SK-N-SH (cell line): ENCODE measurements around the gene NUDT13. TPM values are rescaled to one million over a fixed set of nuclear protein-coding genes. Genes with fewer than 3 reads are reported as not detected.
A peak's percentile ranks its signal among the peaks of the same experiment; 100 is the strongest.

Source experiments
- CTCF ChIA-PET: fragments of 300-600, 350-600 bp; formaldehyde crosslinking; extraction: SDS; loops from one replicate; lab custom pipeline; 2021; lab: Yijun Ruan, JAX
- POLR2A ChIA-PET: fragments of 350-600 bp; sonication (Branson Sonifier 250); formaldehyde crosslinking; extraction: SDS; loops from one replicate; lab custom pipeline; 2020; ENCODE audit warnings: antibody characterized with exemption, inconsistent platforms; lab: Yijun Ruan, JAX
- DNase-seq: peaks from one replicate; pipeline ENCODE4 v3.0.0; 2012
- H2AFZ ChIP-seq: fragments of 200-600 bp; sonication (generic); 2 replicates; pipeline ENCODE4 v1.8.1; 2016; ENCODE audit warnings: antibody characterized with exemption, mild to moderate bottlenecking, low read depth
- H3F3A ChIP-seq: fragments of 200-600 bp; sonication (generic); replicated peaks from 2 replicates; pipeline ENCODE3; 2016; ENCODE audit warnings: antibody characterized with exemption, mild to moderate bottlenecking; ENCODE audit not compliant: insufficient read depth
- H3K27ac ChIP-seq, 2 experiments: fragments of 200-500 bp in 1 of 2; fragments of 200-600 bp in 1 of 2; sonication (Bioruptor generic) in 1 of 2; sonication (generic), shearing (Covaris generic) in 1 of 2; 2 replicates each; pipeline versions ENCODE4 v1.5.1 to v1.6.1; 2014 to 2016; ENCODE audit warnings: low read depth in 2 of 2, inconsistent platforms in 1 of 2, low read length in 1 of 2, mild to moderate bottlenecking in 1 of 2, mixed read lengths in 1 of 2
- H3K27me3 ChIP-seq: fragments of 200-600 bp; sonication (generic), shearing (Covaris generic); 2 replicates; pipeline ENCODE4 v1.6.1; 2016; ENCODE audit warnings: mixed run types; ENCODE audit not compliant: insufficient read depth
- H3K36me3 ChIP-seq, 2 experiments: fragments of 200-500 bp in 1 of 2; fragments of 200-600 bp in 1 of 2; sonication (Bioruptor generic) in 1 of 2; sonication (generic) in 1 of 2; replicated peaks in 1 of 2; 2 replicates each; pipeline versions ENCODE3 to v1.5.1; 2014 to 2016; ENCODE audit warnings: low read length in 1 of 2, mild to moderate bottlenecking in 1 of 2; ENCODE audit not compliant: insufficient read depth in 2 of 2, control insufficient read depth in 1 of 2
- H3K4me1 ChIP-seq, 2 experiments: fragments of 200-500 bp in 1 of 2; fragments of 200-600 bp in 1 of 2; sonication (Bioruptor generic) in 1 of 2; sonication (generic), shearing (Covaris generic) in 1 of 2; 2 replicates each; pipeline versions ENCODE4 v1.5.1 to v1.6.1; 2014 to 2016; ENCODE audit warnings: low read depth in 1 of 2, low read length in 1 of 2, mixed run types in 1 of 2; ENCODE audit not compliant: insufficient read depth in 2 of 2, control insufficient read depth in 1 of 2
- H3K4me2 ChIP-seq: fragments of 200-600 bp; sonication (generic), shearing (Covaris generic); 2 replicates; pipeline ENCODE4 v1.6.1; 2017; ENCODE audit warnings: mixed run types
- H3K4me3 ChIP-seq, 2 experiments: fragments of 200-500 bp in 1 of 2; fragments of 200-600 bp in 1 of 2; sonication (Bioruptor generic) in 1 of 2; sonication (generic), shearing (Covaris generic) in 1 of 2; 2 replicates each; pipeline versions ENCODE4 v1.5.1 to v1.8.1; 2014 to 2016; ENCODE audit warnings: low read depth in 2 of 2, inconsistent platforms in 1 of 2, low read length in 1 of 2, mild to moderate bottlenecking in 1 of 2, mixed read lengths in 1 of 2, moderate library complexity in 1 of 2
- H3K79me2 ChIP-seq: fragments of 200-600 bp; sonication (generic); 2 replicates; pipeline ENCODE4 v1.8.1; 2017; ENCODE audit warnings: mild to moderate bottlenecking; ENCODE audit not compliant: insufficient read depth
- H3K9ac ChIP-seq: fragments of 200-600 bp; sonication (generic); 2 replicates; pipeline ENCODE4 v1.6.1; 2017; ENCODE audit warnings: mixed run types
- H3K9me2 ChIP-seq: fragments of 200-600 bp; sonication (generic); 2 replicates; pipeline ENCODE4 v1.6.1; 2017; ENCODE audit warnings: mixed run types
- H3K9me3 ChIP-seq: fragments of 200-600 bp; sonication (generic); 2 replicates; pipeline ENCODE4 v1.6.1; 2017; ENCODE audit warnings: mixed run types, mild to moderate bottlenecking, moderate library complexity
- H4K20me1 ChIP-seq: fragments of 200-600 bp; sonication (generic); 2 replicates; pipeline ENCODE4 v1.6.1; 2017; ENCODE audit warnings: mild to moderate bottlenecking, mixed run types; ENCODE audit not compliant: insufficient read depth
- EP300 ChIP-seq, 2 experiments: IDR thresholded peaks; 2 replicates each; pipeline versions ENCODE4 v1.4.0 to v1.6.1; 2012; ENCODE audit warnings: borderline replicate concordance in 1 of 2, low read depth in 1 of 2, low read length in 1 of 2
- EZH2phosphoT487 ChIP-seq: fragments of 200-600 bp; sonication (generic); IDR thresholded peaks from 2 replicates; pipeline ENCODE4 v1.6.1; 2017; ENCODE audit warnings: low read depth, mixed run types, mild to moderate bottlenecking, antibody characterized with exemption, moderate library complexity, borderline replicate concordance
- FOXJ3 ChIP-seq: sonication (generic); formaldehyde crosslinking; IDR thresholded peaks from 2 replicates; pipeline ENCODE4 v1.5.1; 2020; ENCODE audit warnings: mild to moderate bottlenecking, missing genetic modification reagents
- GABPA ChIP-seq: IDR thresholded peaks from 2 replicates; pipeline ENCODE4 v1.4.0; 2012; ENCODE audit warnings: low read depth, mild to moderate bottlenecking
- MAX ChIP-seq: IDR thresholded peaks from 2 replicates; pipeline ENCODE4 v1.4.0; 2012; ENCODE audit warnings: low read depth
- MXI1 ChIP-seq: IDR thresholded peaks from 2 replicates; pipeline ENCODE4 v1.6.1; 2012; ENCODE audit warnings: mild to moderate bottlenecking, low read depth, low read length, improper control_type of control experiment
- NFIC ChIP-seq: IDR thresholded peaks from 2 replicates; pipeline ENCODE4 v1.4.0; 2012; ENCODE audit warnings: borderline replicate concordance
- PBX3 ChIP-seq: IDR thresholded peaks from 2 replicates; pipeline ENCODE4; 2012
- POLR2AphosphoS5 ChIP-seq: IDR thresholded peaks from 2 replicates; pipeline ENCODE4 v1.6.1; 2012; ENCODE audit warnings: low read depth, low read length
- RAD21 ChIP-seq: IDR thresholded peaks from 2 replicates; pipeline ENCODE4 v1.6.1; 2012; ENCODE audit warnings: mild to moderate bottlenecking, low read length
- REST ChIP-seq: IDR thresholded peaks from 2 replicates; pipeline ENCODE4 v1.6.1; 2012; ENCODE audit warnings: mild to moderate bottlenecking, low read depth, low read length, moderate library complexity
- RXRA ChIP-seq: IDR thresholded peaks from 2 replicates; pipeline ENCODE4 v1.4.0; 2012; ENCODE audit warnings: low read depth, mild to moderate bottlenecking, borderline replicate concordance
- SMC3 ChIP-seq: IDR thresholded peaks from 2 replicates; pipeline ENCODE4 v1.6.1; 2012; ENCODE audit warnings: low read depth, low read length, improper control_type of control experiment
- TAF1 ChIP-seq: IDR thresholded peaks from 2 replicates; pipeline ENCODE4 v1.6.1; 2012; ENCODE audit warnings: low read depth, mild to moderate bottlenecking, low read length, moderate library complexity, borderline replicate concordance
- TEAD4 ChIP-seq: IDR thresholded peaks from 2 replicates; pipeline ENCODE4 v1.4.0; 2012; ENCODE audit warnings: mild to moderate bottlenecking, borderline replicate concordance; ENCODE audit not compliant: insufficient read depth
- USF2 ChIP-seq: fragments of 150-350 bp; IDR thresholded peaks from 2 replicates; pipeline ENCODE4 v1.6.1; 2017; ENCODE audit warnings: antibody characterized with exemption, low read length, low read depth, borderline replicate concordance
- WGBS: methylation state at CpG from one replicate; pipeline ENCODE4 v1.1.6; 2017; ENCODE audit warnings: low lambda C conversion rate; 5-methylcytosine and 5-hydroxymethylcytosine counted together
- polyA plus RNA-seq, 3 experiments: library from polyadenylated mRNA; depleted of rRNA; stranded (reverse); fragments of >200 nt; gene quantifications; 2 replicates each; pipeline ENCODE4 v1.2.3, GENCODE V29; 2012

The NUDT13 gene
- polyA plus RNA-seq, 1 of the 3 experiments (the other 2 are of a cell fraction) = 3.4 TPM

- peak overlapping the region; percentile 84 to 87 for H3K4me3 ChIP-seq
- H2AFZ ChIP-seq = peak overlapping the region; percentile 80
- ChIA-PET CTCF (interaction anchor here (0.7 to 2.2 kb wide), 11 partner anchors 13 to 732 kb away, joined by 3 to 19 read pairs (median 3); partner anchors contain the start of gene NUDT13), POLR2A (interaction anchor here (1.5 to 2.7 kb wide), 2 partner anchors 14 to 404 kb away, joined by 3 to 16 read pairs; partner anchors contain the start of genes MCU and NUDT13)
- peak overlapping the region; percentile 88 for H3K4me2 ChIP-seq
- 2% methylated on average over 25 of the region's 29 CpGs for WGBS
- H3K9me2 ChIP-seq = no peaks in the 10 kb centered on the region
- peak overlapping the region; percentile 96 to 97 for H3K27ac ChIP-seq
- no peaks in the 10 kb centered on the region for H3K9me3 ChIP-seq
- no peaks in the 10 kb centered on the region for H3K27me3 ChIP-seq
- H3K9ac ChIP-seq = peak overlapping the region; percentile 92
- 0 out of 2 replicates have a peak, but pooled peaks cover 3% of the 10 kb centered on the region for H4K20me1 ChIP-seq
- peaks cover 29% of the 10 kb centered on the region for H3F3A ChIP-seq
- DNase-seq = peak; percentile 59
- peaks cover 4% of the 10 kb centered on the region in 2 experiments; a peak in 3 of 4 replicates for H3K4me1 ChIP-seq
- H3K79me2 ChIP-seq = peaks cover 48% of the 10 kb centered on the region
- peaks cover 0 to 4% of the 10 kb centered on the region in 2 experiments for H3K36me3 ChIP-seq
- no peak for TF ChIP-seq GABPA
- TF ChIP-seq EZH2phosphoT487 = no peak
- TF ChIP-seq SMC3 = no peak
- TF ChIP-seq MAX = peak; percentile 15
- no peak for TF ChIP-seq NFIC
- peak; percentile 18; the same call in 1 of the 2 replicates for TF ChIP-seq TAF1
- TF ChIP-seq POLR2AphosphoS5 = 0 out of 2 replicates have a peak, but pooled peaks have one; percentile 6
- TF ChIP-seq FOXJ3 (CRISPR knock-in tag) = no peak
These were observed 14.2 kb upstream of the NUDT13 start for GRCh38 chr10:73096041-73096448.

- DNase-seq = peak; percentile 98
- H3K36me3 ChIP-seq = peaks cover 0 to 4% of the 10 kb centered on the region in 2 experiments
- H3K9me3 ChIP-seq = no peaks in the 10 kb centered on the region
- H3K4me1 ChIP-seq = peaks cover 4% of the 10 kb centered on the region in 2 experiments; a peak in 3 of 4 replicates
- 0% methylated on average over 26 of the region's 75 CpGs for WGBS
- H3K9ac ChIP-seq = peak within 1 kb of the TSS; percentile 92
- 0 out of 2 replicates have a peak, but pooled peaks cover under 1% of the 10 kb centered on the region for H4K20me1 ChIP-seq
- H3K9me2 ChIP-seq = no peaks in the 10 kb centered on the region
- H2AFZ ChIP-seq = peak within 1 kb of the TSS; percentile 87
- ChIA-PET CTCF (interaction anchor here (0.6 to 2.2 kb wide), 12 partner anchors 9 to 733 kb away, joined by 3 to 19 read pairs (median 3); partner anchors contain the start of gene NUDT13), POLR2A (interaction anchor here (1.0 to 2.7 kb wide), 3 partner anchors 9 to 404 kb away, joined by 3 to 16 read pairs (median 3); partner anchors contain the start of genes MCU and NUDT13)
- no peaks in the 10 kb centered on the region for H3K27me3 ChIP-seq
- peak within 1 kb of the TSS; percentile 96 to 97 for H3K27ac ChIP-seq
- peaks cover 29% of the 10 kb centered on the region for H3F3A ChIP-seq
- H3K4me2 ChIP-seq = peak within 1 kb of the TSS; percentile 88
- peak within 1 kb of the TSS; percentile 84 to 87 for H3K4me3 ChIP-seq
- peaks cover 42% of the 10 kb centered on the region for H3K79me2 ChIP-seq
- TF ChIP-seq EP300 (IDR thresholded peaks at IDR 0.05; ENCODE audit: borderline replicate concordance in 1 of 2, low read depth in 1 of 2, low read length in 1 of 2) (0 out of 4 replicates have a peak, but pooled peaks of 1 of the 2 experiments have one; percentile 7), RAD21 (peak; percentile 68), EZH2phosphoT487 (no peak), NFIC (peak; percentile 4; the same call in 1 of the 2 replicates), PBX3 (no peak; the same call in 1 of the 2 replicates), TAF1 (peak; percentile 94), USF2 (no peak), REST (0 out of 2 replicates have a peak, but pooled peaks have one; percentile 36), POLR2AphosphoS5 (peak; percentile 97), MXI1 (peak; percentile 39), RXRA (no peak), TEAD4 (no peak), SMC3 (peak; percentile 51; the same call in 1 of the 2 replicates), FOXJ3 (CRISPR knock-in tag) (no peak)
These were observed 13.6 kb upstream of the NUDT13 start, which contains the start of gene P4HA1 for GRCh38 chr10:73096449-73097304. Gene P4HA1 (minus strand): TSS chr10:73096866. CDS start chr10:73074883, 21,983 bp downstream.
